HCT116 (cell line): ENCODE data around the gene DENND4C.

Source experiments
- EZH2phosphoT487 ChIP-seq: fragments of 200-600 bp; IDR thresholded peaks from 2 replicates; pipeline ENCODE4 v1.6.1; 2018; ENCODE audit warnings: antibody characterized with exemption, borderline replicate concordance
- FOSL1 ChIP-seq: IDR thresholded peaks from 2 replicates; pipeline ENCODE4 v1.6.1; 2012; ENCODE audit warnings: low read depth
- YY1 ChIP-seq: IDR thresholded peaks from 2 replicates; pipeline ENCODE4 v1.6.1; 2011; ENCODE audit warnings: low read length, low read depth, moderate library complexity, mild to moderate bottlenecking; ENCODE audit not compliant: insufficient replicate concordance; ENCODE audit errors: extremely low read depth
- TF ChIP-seq, protein P1 (sequence below), 3 experiments: fragments of 200-600 bp in 1 of 3; sonication (generic) in 1 of 3; IDR thresholded peaks in 2 of 3; conservative IDR thresholded peaks in 1 of 3; 2 replicates each; pipeline ENCODE4 v1.5.1; 2012 to 2017; ENCODE audit warnings: low read depth in 2 of 3, low read length in 2 of 3, antibody characterized with exemption in 1 of 3, borderline replicate concordance in 1 of 3, control low read depth in 1 of 3, mild to moderate bottlenecking in 1 of 3, mixed read lengths in 1 of 3, mixed run types in 1 of 3, moderate library complexity in 1 of 3; ENCODE audit not compliant: insufficient read depth in 1 of 3

DNA sequence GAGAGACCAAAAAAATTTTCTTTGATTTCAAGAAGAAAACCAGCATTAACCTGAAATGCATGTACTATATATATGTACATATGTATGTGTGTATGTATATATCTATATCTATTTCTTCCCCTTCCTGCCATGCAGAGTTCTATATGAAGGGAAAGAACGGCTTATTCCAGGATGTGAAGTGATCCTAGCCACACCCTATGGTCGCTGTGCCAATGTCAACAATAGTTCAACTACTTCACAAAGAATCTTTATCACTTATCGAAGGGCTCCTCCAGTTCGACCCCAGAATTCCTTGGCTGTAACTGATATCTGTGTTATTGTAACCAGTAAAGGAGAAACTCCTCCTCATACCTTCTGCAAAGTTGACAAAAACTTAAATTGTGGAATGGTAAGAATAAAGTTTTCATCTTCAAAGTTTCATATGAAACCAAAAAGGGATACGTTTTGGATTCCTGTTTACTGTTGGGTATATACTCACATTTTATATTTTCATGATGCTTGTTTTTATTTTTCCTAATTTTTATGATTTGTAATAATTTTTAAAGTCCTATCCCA is 56.2 kb downstream of the DENND4C start:
- TF ChIP-seq EZH2phosphoT487 (no peak), FOSL1 (no peak), YY1 (no peak)
- TF ChIP-seq, protein P1, sequence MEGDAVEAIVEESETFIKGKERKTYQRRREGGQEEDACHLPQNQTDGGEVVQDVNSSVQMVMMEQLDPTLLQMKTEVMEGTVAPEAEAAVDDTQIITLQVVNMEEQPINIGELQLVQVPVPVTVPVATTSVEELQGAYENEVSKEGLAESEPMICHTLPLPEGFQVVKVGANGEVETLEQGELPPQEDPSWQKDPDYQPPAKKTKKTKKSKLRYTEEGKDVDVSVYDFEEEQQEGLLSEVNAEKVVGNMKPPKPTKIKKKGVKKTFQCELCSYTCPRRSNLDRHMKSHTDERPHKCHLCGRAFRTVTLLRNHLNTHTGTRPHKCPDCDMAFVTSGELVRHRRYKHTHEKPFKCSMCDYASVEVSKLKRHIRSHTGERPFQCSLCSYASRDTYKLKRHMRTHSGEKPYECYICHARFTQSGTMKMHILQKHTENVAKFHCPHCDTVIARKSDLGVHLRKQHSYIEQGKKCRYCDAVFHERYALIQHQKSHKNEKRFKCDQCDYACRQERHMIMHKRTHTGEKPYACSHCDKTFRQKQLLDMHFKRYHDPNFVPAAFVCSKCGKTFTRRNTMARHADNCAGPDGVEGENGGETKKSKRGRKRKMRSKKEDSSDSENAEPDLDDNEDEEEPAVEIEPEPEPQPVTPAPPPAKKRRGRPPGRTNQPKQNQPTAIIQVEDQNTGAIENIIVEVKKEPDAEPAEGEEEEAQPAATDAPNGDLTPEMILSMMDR (IDR thresholded peaks at IDR 0.05 in 2 of 3, conservative IDR thresholded peaks at IDR 0.05 in 1 of 3; ENCODE audit: borderline replicate concordance in 1 of 3, insufficient read depth in 1 of 3, low read depth in 2 of 3, low read length in 2 of 3), result no peak
